Muscle of leg (tissue), 11 donors: ENCODE measurements around the gene ARHGAP26. TPM values are rescaled to one million over a fixed set of nuclear protein-coding genes. Genes with fewer than 3 reads are reported as not detected.

Experiments used
- DNase-seq: peaks from one replicate; pipeline ENCODE4 v3.0.0; 2013
- H3K27ac ChIP-seq: one replicate; pipeline ENCODE4 v1.5.1; 2013; ENCODE audit warnings: mild to moderate bottlenecking, low read length, control low read depth
- H3K27me3 ChIP-seq: one replicate; pipeline ENCODE4 v1.6.1; 2013; ENCODE audit warnings: low read length; ENCODE audit not compliant: control insufficient read depth, insufficient read depth
- H3K36me3 ChIP-seq: one replicate; pipeline ENCODE4 v1.6.1; 2013; ENCODE audit warnings: low read length; ENCODE audit not compliant: control insufficient read depth, insufficient read depth
- H3K4me1 ChIP-seq: one replicate; pipeline ENCODE4 v1.6.1; 2013; ENCODE audit warnings: low read length; ENCODE audit not compliant: control insufficient read depth, insufficient read depth
- H3K4me3 ChIP-seq: one replicate; pipeline ENCODE4 v1.5.1; 2013; ENCODE audit warnings: low read length, control low read depth
- H3K9me3 ChIP-seq: replicated peaks from 2 replicates; pipeline ENCODE4 v1.6.1; 2013; ENCODE audit warnings: low read depth, low read length; ENCODE audit not compliant: control insufficient read depth
- WGBS: methylation state at CpG from one replicate; pipeline ENCODE4 v1.1.5; 2013; ENCODE audit warnings: missing lambda C conversion rate; ENCODE audit not compliant: insufficient coverage; 5-methylcytosine and 5-hydroxymethylcytosine counted together
- polyA plus RNA-seq, 8 donors: library from polyadenylated mRNA; unstranded; fragments of 120-200 nt; gene quantifications; one replicate each; pipeline versions ENCODE4 v1.2.1 to v1.2.3, GENCODE V29; 2013; ENCODE audit warnings: inconsistent platforms in 1 of 8, low replicate concordance in 1 of 8; ENCODE audit not compliant: insufficient read length in 8 of 8, insufficient read depth in 1 of 8
- total RNA-seq: library from RNA; stranded (reverse); fragments of 120-200 nt; gene quantifications from one replicate; pipeline ENCODE4 v1.2.4, GENCODE V29; 2013

The ARHGAP26 gene
- total and polyA plus RNA-seq, 9 donors = 10.4 to 17.1 (median 13.2) TPM

- H3K27ac ChIP-seq = no peak overlapping the region
- peaks cover 21% of the 10 kb centered on the region for H3K4me1 ChIP-seq
- no peaks in the 10 kb centered on the region for H3K36me3 ChIP-seq
Observed at GRCh38 chr5:142828797-142829535, 58.8 kb downstream of the ARHGAP26 start.

GRCh38 chr5:142829801-142830220, 59.6 kb downstream of the ARHGAP26 start:
- H3K4me1 ChIP-seq = peaks cover 20% of the 10 kb centered on the region
- H3K9me3 ChIP-seq = no peaks in the 10 kb centered on the region
- WGBS = 43% methylated on average over 1 of the region's 2 CpGs
- no peak overlapping the region for H3K27ac ChIP-seq
- no peak overlapping the region for H3K4me3 ChIP-seq
- DNase-seq = peak; percentile 46
- no peaks in the 10 kb centered on the region for H3K36me3 ChIP-seq
- no peaks in the 10 kb centered on the region for H3K27me3 ChIP-seq

More at GRCh38 chr5:142828797-142829535, 58.8 kb downstream of the ARHGAP26 start:
- Histone ChIP-seq H3K9me3 (no peaks in the 10 kb centered on the region), H3K4me3 (no peak overlapping the region), H3K27me3 (no peaks in the 10 kb centered on the region)
- 86% methylated on average over 1 of the region's 5 CpGs for WGBS
- no peak for DNase-seq

GRCh38 chr5:142830241-142831008, 60.2 kb downstream of the ARHGAP26 start:
- H3K27me3 ChIP-seq = no peaks in the 10 kb centered on the region
- 85% methylated on average over 2 of the region's 8 CpGs for WGBS
- H3K27ac ChIP-seq = no peak overlapping the region
- no peaks in the 10 kb centered on the region for H3K36me3 ChIP-seq
- H3K9me3 ChIP-seq = no peaks in the 10 kb centered on the region
- H3K4me1 ChIP-seq = peaks cover 15% of the 10 kb centered on the region
- H3K4me3 ChIP-seq = no peak overlapping the region
- peak; percentile 64 for DNase-seq

GRCh38 chr5:142831009-142831383, 60.8 kb downstream of the ARHGAP26 start:
- WGBS = 7% methylated on average over 3 of the region's 3 CpGs
- Histone ChIP-seq H3K27me3 (no peaks in the 10 kb centered on the region), H3K36me3 (no peaks in the 10 kb centered on the region), H3K4me1 (peaks cover 12% of the 10 kb centered on the region), H3K27ac (peak overlapping the region; percentile 7), H3K9me3 (no peaks in the 10 kb centered on the region), H3K4me3 (no peak overlapping the region)
- DNase-seq = no peak

GRCh38 chr5:142832263-142832662, 62.1 kb downstream of the ARHGAP26 start:
- no peak for DNase-seq
- H3K27ac ChIP-seq = no peak overlapping the region
- no peak overlapping the region for H3K4me3 ChIP-seq
- H3K4me1 ChIP-seq = peaks cover 11% of the 10 kb centered on the region
- 80% methylated on average over 1 of the region's 3 CpGs for WGBS
- H3K27me3 ChIP-seq = no peaks in the 10 kb centered on the region
- H3K9me3 ChIP-seq = no peaks in the 10 kb centered on the region
- no peaks in the 10 kb centered on the region for H3K36me3 ChIP-seq

GRCh38 chr5:142833517-142834449, 63.6 kb downstream of the ARHGAP26 start:
- DNase-seq = peak; percentile 83
- H3K27me3 ChIP-seq = no peaks in the 10 kb centered on the region
- H3K4me3 ChIP-seq = no peak overlapping the region
- H3K4me1 ChIP-seq = peaks cover 13% of the 10 kb centered on the region
- H3K27ac ChIP-seq = peak overlapping the region; percentile 9
- WGBS = no CpG with 5 or more reads among the region's 7 CpGs
- H3K9me3 ChIP-seq = no peaks in the 10 kb centered on the region
- H3K36me3 ChIP-seq = no peaks in the 10 kb centered on the region

GRCh38 chr5:142834504-142834903, 64.3 kb downstream of the ARHGAP26 start:
- Histone ChIP-seq H3K4me1 (peaks cover 13% of the 10 kb centered on the region), H3K36me3 (no peaks in the 10 kb centered on the region), H3K27ac (no peak overlapping the region), H3K27me3 (no peaks in the 10 kb centered on the region), H3K9me3 (no peaks in the 10 kb centered on the region), H3K4me3 (no peak overlapping the region)
- 100% methylated on average over 1 of the region's 4 CpGs for WGBS
- DNase-seq = no peak

- H3K9me3 ChIP-seq = no peaks in the 10 kb centered on the region
- no peak for DNase-seq
- no peaks in the 10 kb centered on the region for H3K27me3 ChIP-seq
- no peak overlapping the region for H3K27ac ChIP-seq
- WGBS = no CpG with 5 or more reads among the region's 1 CpG
- H3K4me1 ChIP-seq = peaks cover 12% of the 10 kb centered on the region
- H3K36me3 ChIP-seq = no peaks in the 10 kb centered on the region
- H3K4me3 ChIP-seq = no peak overlapping the region
Observed at GRCh38 chr5:142835540-142835939, 65.4 kb downstream of the ARHGAP26 start.

- Histone ChIP-seq H3K27ac (no peak overlapping the region), H3K9me3 (no peaks in the 10 kb centered on the region), H3K36me3 (no peaks in the 10 kb centered on the region), H3K4me3 (no peak overlapping the region), H3K4me1 (peaks cover 10% of the 10 kb centered on the region), H3K27me3 (no peaks in the 10 kb centered on the region)
- WGBS = 60% methylated on average over 1 of the region's 2 CpGs
- DNase-seq = no peak
Observed at GRCh38 chr5:142836048-142836447, 65.9 kb downstream of the ARHGAP26 start.
